Immature natural killer cell (primary cell): ENCODE results near the gene MAP2K6. TPM values are rescaled to one million over a fixed set of nuclear protein-coding genes. Genes with fewer than 3 reads are reported as not detected.

ENCODE experiments used
- DNase-seq, 3 donors: peaks; one replicate each; pipeline ENCODE4 v3.0.0; 2022; ENCODE audit warnings: mixed read lengths in 1 of 3
- H3K27ac Mint-ChIP-seq, 6 donors: one replicate each; pipeline ENCODE4 v1.8.0; 2020; ENCODE audit warnings: mixed read lengths in 6 of 6, mild to moderate bottlenecking in 5 of 6, inconsistent platforms in 4 of 6, moderate library complexity in 3 of 6
- H3K27me3 Mint-ChIP-seq, 3 donors: one replicate each; pipeline ENCODE4 v1.8.0; 2020 to 2021; ENCODE audit warnings: low read depth in 3 of 3, mild to moderate bottlenecking in 3 of 3, mixed read lengths in 3 of 3, moderate library complexity in 3 of 3, inconsistent platforms in 1 of 3
- H3K36me3 Mint-ChIP-seq, 3 donors: one replicate each; pipeline ENCODE4 v1.8.0; 2020; ENCODE audit warnings: mixed read lengths in 3 of 3, inconsistent platforms in 2 of 3, mild to moderate bottlenecking in 2 of 3
- H3K4me1 Mint-ChIP-seq, 2 donors: one replicate each; pipeline ENCODE4 v1.8.0; 2020; ENCODE audit warnings: inconsistent platforms in 2 of 2, mild to moderate bottlenecking in 2 of 2, mixed read lengths in 2 of 2, moderate library complexity in 1 of 2
- H3K4me3 Mint-ChIP-seq, 5 donors: one replicate each; pipeline ENCODE4 v1.8.0; 2020; ENCODE audit warnings: mild to moderate bottlenecking in 5 of 5, mixed read lengths in 5 of 5, inconsistent platforms in 3 of 5, moderate library complexity in 3 of 5
- H3K9me3 Mint-ChIP-seq, 6 donors: one replicate each; pipeline ENCODE4 v1.8.0; 2020; ENCODE audit warnings: mild to moderate bottlenecking in 6 of 6, mixed read lengths in 6 of 6, inconsistent platforms in 4 of 6, moderate library complexity in 3 of 6
- polyA plus RNA-seq, 3 donors: library from polyadenylated mRNA; unstranded; fragments of 300-500 nt; fragmentation: Illumina TruSeq; gene quantifications; one replicate each; pipeline ENCODE4 v1.2.3, GENCODE V29; 2021

Gene MAP2K6
- polyA plus RNA-seq, 3 donors from 2014 or later, result 11.6 to 14.5 (median 13.9) TPM

DNA sequence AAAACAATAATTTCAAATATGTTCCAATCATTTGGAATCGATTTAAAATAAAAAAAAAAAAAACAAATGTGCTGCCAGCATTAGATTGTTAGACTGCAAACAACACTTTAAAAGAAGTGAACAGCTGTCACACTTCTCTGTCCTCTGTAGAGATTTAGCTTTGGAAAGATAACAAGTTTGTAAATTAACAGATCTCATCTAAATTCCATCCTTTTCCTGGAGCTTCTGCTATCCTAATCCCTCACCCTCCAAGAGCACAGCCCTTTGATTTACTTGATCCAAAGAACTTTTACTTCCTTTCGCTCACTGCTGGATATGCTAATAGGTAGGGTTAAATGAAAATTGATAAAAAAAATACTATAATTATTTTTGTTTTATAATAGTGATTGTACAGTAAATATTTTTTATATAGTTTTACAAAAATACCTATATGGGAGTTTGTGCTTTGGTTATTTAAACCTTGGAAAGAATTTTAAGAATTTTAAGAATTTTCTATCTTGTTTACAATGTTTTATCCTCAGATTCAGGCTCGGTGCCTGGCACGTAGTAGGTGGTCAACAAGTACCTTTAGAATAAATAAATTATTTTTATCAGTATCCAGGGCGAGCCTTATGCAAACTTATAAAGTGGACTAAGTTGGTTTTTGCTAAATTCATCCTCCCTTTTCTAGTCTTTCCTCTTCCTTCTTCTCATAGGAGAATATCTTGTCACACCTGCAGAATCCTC, 21.6 kb downstream of the MAP2K6 start:
- peaks cover 2 to 10% of the 10 kb centered on the region in 2 donors for H3K4me1 Mint-ChIP-seq
- no peak for DNase-seq
- H3K27ac Mint-ChIP-seq, result no peak overlapping the region
- H3K4me3 Mint-ChIP-seq, result no peak overlapping the region
- peaks cover 0 to 11% (median 7%) of the 10 kb centered on the region in 6 donors for H3K9me3 Mint-ChIP-seq
- H3K27me3 Mint-ChIP-seq, result peaks cover 0 to 1% (median 0%) of the 10 kb centered on the region in 3 donors
- peaks cover 15 to 20% (median 19%) of the 10 kb centered on the region in 3 donors for H3K36me3 Mint-ChIP-seq

DNA sequence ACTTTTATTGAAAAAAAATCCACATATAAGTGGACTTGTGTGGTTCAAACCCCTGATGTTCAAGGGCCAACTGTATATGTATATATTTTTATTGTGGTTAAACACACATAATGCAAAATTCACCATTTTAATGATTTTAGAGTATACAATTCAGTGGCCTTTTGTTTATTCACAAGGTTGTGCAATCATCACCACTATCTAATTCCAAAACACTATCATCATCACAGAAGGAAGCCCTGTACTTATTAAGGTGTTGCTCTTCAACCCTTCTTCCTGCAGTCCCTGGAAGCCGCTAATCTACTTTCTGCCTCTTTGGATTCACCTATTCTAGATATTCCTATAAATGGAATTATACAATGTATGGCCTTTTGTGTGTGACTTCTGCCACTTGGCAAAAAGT, 23.0 kb downstream of the MAP2K6 start:
- Mint-ChIP-seq H3K4me3 (no peak overlapping the region), H3K9me3 (peaks cover 0 to 11% (median 7%) of the 10 kb centered on the region in 6 donors), H3K27me3 (peaks cover 0 to 1% (median 0%) of the 10 kb centered on the region in 3 donors), H3K27ac (no peak overlapping the region), H3K4me1 (peaks cover 2 to 10% of the 10 kb centered on the region in 2 donors), H3K36me3 (peaks cover 15 to 20% (median 19%) of the 10 kb centered on the region in 3 donors)
- DNase-seq, result no peak

DNA sequence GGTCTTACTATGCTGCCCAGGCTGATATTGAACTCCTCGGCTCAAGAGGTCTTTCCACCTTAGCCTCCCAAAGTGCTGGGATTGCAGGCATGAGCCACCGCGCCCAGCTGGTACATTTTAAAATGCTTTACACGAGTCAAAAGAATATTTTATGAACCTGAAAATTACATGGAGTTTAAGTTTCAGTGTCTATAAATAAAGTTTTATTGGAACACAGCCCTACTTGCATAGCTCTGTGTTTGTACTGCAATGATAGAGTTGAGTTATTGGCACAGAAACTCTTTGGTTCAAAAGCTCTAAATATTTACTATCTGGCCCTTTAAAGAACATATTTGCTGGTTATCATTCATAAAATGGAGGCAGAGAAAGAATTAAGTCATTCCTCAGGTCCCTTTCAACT, 24.3 kb downstream of the MAP2K6 start:
- Mint-ChIP-seq H3K4me1 (peaks cover 2 to 10% of the 10 kb centered on the region in 2 donors), H3K36me3 (peaks cover 15 to 20% (median 19%) of the 10 kb centered on the region in 3 donors), H3K4me3 (no peak overlapping the region), H3K9me3 (peaks cover 0 to 11% (median 7%) of the 10 kb centered on the region in 6 donors), H3K27me3 (peaks cover 0 to 1% (median 0%) of the 10 kb centered on the region in 3 donors), H3K27ac (no peak overlapping the region)
- no peak for DNase-seq

DNA sequence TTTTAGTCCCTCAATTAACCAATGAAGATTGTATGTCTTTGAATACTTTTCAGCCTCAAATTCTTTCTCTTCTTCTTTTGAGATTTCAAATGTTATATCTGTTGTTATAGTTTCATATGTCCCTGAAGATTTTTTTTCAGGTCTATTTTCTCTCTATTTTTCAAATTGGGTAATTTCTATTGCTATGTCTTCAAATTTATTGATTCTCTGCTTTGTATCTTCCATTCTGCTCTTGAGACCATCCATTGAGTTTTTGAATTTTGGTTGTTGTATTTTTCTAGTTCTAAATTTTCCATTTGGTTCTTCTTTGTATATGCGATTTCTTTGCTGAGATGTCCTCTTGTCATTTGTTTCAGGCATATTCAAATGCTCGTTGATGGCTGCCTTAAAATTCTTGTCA, 26.7 kb downstream of the MAP2K6 start:
- H3K27me3 Mint-ChIP-seq, result peaks cover 0 to 1% (median 0%) of the 10 kb centered on the region in 3 donors
- no peak for DNase-seq
- peaks cover 0 to 11% (median 7%) of the 10 kb centered on the region in 6 donors for H3K9me3 Mint-ChIP-seq
- H3K4me3 Mint-ChIP-seq, result no peak overlapping the region
- H3K4me1 Mint-ChIP-seq, result peaks cover 8 to 27% of the 10 kb centered on the region in 2 donors
- H3K36me3 Mint-ChIP-seq, result peaks cover 15 to 20% (median 19%) of the 10 kb centered on the region in 3 donors
- H3K27ac Mint-ChIP-seq, result no peak overlapping the region

DNA sequence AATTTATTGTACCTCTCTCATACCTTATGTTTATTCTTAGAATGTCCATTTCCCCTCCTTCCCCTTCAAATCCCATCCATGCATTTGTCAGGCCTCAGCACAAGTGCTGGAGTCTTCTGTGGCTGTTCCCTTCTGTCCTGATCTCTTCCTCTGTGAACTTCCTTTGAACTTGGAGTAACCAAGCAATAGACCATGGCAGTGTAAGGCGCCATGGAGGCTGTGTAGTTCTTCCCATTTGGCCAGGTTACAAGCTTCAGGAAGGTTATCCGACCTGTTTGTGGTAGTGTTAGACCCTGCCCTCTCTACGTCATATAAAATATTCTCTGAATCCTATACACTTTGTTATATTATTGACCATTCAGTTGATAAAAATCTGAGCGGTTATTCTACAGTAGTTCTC, 28.6 kb downstream of the MAP2K6 start:
- DNase-seq, result no peak
- no peak overlapping the region for H3K27ac Mint-ChIP-seq
- peaks cover 0 to 3% (median 0%) of the 10 kb centered on the region in 3 donors for H3K27me3 Mint-ChIP-seq
- H3K9me3 Mint-ChIP-seq, result peaks cover 0 to 11% (median 7%) of the 10 kb centered on the region in 6 donors
- peaks cover 8 to 27% of the 10 kb centered on the region in 2 donors for H3K4me1 Mint-ChIP-seq
- H3K36me3 Mint-ChIP-seq, result peaks cover 15 to 20% (median 15%) of the 10 kb centered on the region in 3 donors
- no peak overlapping the region for H3K4me3 Mint-ChIP-seq

DNA sequence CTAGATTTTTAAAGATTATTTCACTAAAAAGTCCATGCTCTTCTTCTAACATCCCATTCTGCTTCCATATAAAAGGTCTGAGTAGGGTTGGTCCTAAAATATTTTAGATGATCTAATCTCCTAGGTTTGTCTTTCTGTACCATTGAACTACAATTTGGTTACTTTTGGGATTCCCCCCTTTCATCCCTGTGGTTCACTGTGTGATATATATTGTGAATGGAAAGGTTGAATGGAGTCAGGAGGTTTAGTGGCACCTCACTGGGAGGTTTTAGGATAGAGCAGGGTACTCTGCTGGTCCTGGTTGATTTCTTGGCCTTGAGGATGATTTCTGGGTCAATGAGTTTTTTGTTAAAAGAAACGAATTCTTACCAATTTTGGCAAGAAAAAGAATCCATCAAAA, 29.5 kb downstream of the MAP2K6 start:
- Mint-ChIP-seq H3K36me3 (peaks cover 13 to 17% (median 13%) of the 10 kb centered on the region in 3 donors), H3K27me3 (peaks cover 0 to 3% (median 0%) of the 10 kb centered on the region in 3 donors), H3K9me3 (peaks cover 0 to 11% (median 7%) of the 10 kb centered on the region in 6 donors), H3K4me1 (peaks cover 8 to 31% of the 10 kb centered on the region in 2 donors), H3K27ac (no peak overlapping the region), H3K4me3 (no peak overlapping the region)
- DNase-seq, result no peak

DNA sequence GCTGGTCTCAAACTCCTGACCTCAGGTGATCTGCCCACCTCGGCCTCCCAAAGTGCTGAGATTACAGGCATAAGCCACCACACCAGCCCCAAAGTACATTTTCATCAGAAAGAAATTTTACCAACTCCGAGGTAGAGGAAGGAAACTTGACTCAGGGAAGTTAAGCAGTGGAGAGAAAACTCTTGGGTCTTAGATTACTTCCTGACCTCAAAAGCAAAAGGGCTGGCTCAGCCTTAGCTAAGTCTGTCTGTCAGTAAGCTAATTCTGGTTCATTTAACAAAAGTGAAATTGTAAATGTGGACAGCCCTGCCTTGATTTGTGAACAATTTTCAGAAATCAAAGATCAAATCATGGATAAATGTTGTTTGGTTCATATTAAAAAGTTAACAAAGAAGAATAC, 30.6 kb downstream of the MAP2K6 start:
- H3K4me1 Mint-ChIP-seq, result peaks cover 6 to 26% of the 10 kb centered on the region in 2 donors
- H3K27me3 Mint-ChIP-seq, result peaks cover 0 to 3% (median 0%) of the 10 kb centered on the region in 3 donors
- peak overlapping the region in 3 of 6 donors; percentile 23 to 70 (median 56) for H3K27ac Mint-ChIP-seq
- H3K9me3 Mint-ChIP-seq, result peaks cover 0 to 10% (median 6%) of the 10 kb centered on the region in 6 donors
- no peak overlapping the region for H3K4me3 Mint-ChIP-seq
- peaks cover 7 to 9% (median 7%) of the 10 kb centered on the region in 3 donors for H3K36me3 Mint-ChIP-seq
- DNase-seq, result no peak

DNA sequence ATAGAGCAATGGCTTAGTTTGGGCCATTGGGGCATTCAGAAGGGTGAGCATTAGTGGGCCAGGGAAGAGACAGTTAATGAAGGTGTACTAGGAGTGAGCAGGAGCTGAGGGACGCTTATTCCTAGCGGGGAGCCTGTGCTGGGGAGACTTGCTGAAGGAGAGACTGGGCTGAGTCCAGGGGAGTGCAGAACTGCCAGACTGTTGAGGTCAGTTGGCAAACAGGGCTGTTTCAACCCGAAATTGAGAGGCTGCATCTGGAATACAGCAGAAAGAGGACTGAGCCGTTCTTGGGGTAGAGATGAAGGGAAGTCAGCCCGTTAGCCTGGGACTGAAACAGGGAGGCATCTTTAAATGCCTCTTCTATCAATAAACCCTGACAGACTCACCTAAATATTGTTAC, 33.2 kb downstream of the MAP2K6 start:
- DNase-seq, result no peak
- no peak overlapping the region for H3K4me3 Mint-ChIP-seq
- H3K36me3 Mint-ChIP-seq, result no peaks in the 10 kb centered on the region
- H3K27ac Mint-ChIP-seq, result no peak overlapping the region
- H3K4me1 Mint-ChIP-seq, result peaks cover 13 to 41% of the 10 kb centered on the region in 2 donors
- peaks cover 0 to 2% (median 0%) of the 10 kb centered on the region in 3 donors for H3K27me3 Mint-ChIP-seq
- no peaks in the 10 kb centered on the region for H3K9me3 Mint-ChIP-seq

DNA sequence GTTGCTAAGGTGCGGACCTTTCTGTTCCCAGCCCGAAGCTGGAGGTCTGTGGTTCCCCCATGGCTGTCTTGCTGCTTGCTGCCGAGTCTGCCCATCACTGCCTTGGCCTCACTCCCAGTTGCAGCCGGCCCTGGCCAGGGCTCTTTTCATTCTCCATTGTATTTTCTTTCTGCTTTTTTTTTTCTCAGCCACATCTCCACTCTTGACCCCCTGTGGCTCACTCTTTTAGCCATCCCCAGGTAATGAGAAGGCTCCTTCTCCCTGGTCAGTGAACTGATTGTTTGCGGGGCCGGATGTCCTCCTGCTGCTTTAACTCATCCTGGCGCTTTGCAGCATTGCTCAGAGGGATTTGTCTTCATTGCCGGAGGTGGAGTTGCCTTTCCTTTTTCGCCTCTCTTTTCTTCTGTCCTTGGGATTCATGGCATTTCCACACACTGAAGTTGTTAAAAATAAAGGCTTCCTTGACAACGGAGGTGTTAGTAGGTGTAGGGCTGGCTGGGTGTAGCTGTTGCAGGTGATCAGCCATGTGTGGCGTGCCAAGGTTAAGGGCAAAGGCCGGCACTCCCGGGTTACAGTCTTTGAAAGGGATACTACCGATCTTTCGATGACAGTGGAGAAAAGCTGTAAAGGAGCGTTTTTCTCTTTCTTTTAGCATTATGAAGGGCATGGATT, 34.1 kb downstream of the MAP2K6 start:
- peaks cover 0 to 2% (median 0%) of the 10 kb centered on the region in 3 donors for H3K27me3 Mint-ChIP-seq
- no peak overlapping the region for H3K4me3 Mint-ChIP-seq
- no peaks in the 10 kb centered on the region for H3K9me3 Mint-ChIP-seq
- peak overlapping the region in 1 of 6 donors; percentile 41 for H3K27ac Mint-ChIP-seq
- H3K36me3 Mint-ChIP-seq, result no peaks in the 10 kb centered on the region
- peaks cover 13 to 41% of the 10 kb centered on the region in 2 donors for H3K4me1 Mint-ChIP-seq
- DNase-seq, result no peak

DNA sequence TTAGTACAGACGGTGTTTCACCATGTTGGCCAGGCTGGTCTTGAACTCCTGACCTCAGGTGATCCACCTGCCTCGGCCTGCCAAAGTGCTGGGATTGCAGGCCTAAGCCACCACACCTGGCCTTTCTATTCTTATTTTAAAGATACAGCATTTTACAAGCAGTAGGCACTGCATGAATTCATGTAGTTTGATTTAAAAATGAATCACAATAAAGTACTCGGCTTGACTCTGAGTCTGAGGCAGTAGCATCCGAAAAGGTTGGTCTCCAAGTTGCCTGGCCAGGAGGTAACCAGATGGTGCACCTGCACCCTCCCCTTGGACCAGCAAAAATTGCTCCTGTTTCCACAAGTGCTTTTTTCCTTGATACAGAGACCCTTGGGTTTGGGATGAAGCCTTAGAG, 35.6 kb downstream of the MAP2K6 start:
- no peaks in the 10 kb centered on the region for H3K36me3 Mint-ChIP-seq
- no peaks in the 10 kb centered on the region for H3K9me3 Mint-ChIP-seq
- peaks cover 0 to 2% (median 0%) of the 10 kb centered on the region in 3 donors for H3K27me3 Mint-ChIP-seq
- no peak for DNase-seq
- H3K27ac Mint-ChIP-seq, result no peak overlapping the region
- peaks cover 8 to 32% of the 10 kb centered on the region in 2 donors for H3K4me1 Mint-ChIP-seq
- no peak overlapping the region for H3K4me3 Mint-ChIP-seq

DNA sequence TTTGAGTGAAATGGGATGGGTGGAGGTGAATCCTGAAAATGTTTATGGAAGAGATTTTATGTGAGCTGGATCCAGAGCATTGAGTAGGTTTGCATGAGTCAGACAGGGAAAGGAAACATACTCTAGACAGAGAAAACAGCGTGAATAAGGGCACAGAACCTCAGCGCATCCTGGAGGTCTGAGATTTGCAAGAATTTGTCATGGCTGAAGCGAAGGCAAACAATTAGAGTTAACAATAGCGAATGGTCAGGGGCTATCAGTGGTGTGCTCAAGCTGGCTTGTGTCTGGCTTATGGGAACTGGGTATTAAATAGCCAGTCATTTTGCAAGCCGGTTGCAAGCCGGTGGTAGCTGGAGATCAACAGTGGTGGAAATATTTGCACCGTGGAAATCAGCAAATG, 36.4 kb downstream of the MAP2K6 start:
- no peak for DNase-seq
- Mint-ChIP-seq H3K4me3 (no peak overlapping the region), H3K27ac (no peak overlapping the region), H3K9me3 (no peaks in the 10 kb centered on the region), H3K4me1 (peaks cover 7 to 25% of the 10 kb centered on the region in 2 donors), H3K27me3 (peaks cover 0 to 2% (median 0%) of the 10 kb centered on the region in 3 donors), H3K36me3 (no peaks in the 10 kb centered on the region)

DNA sequence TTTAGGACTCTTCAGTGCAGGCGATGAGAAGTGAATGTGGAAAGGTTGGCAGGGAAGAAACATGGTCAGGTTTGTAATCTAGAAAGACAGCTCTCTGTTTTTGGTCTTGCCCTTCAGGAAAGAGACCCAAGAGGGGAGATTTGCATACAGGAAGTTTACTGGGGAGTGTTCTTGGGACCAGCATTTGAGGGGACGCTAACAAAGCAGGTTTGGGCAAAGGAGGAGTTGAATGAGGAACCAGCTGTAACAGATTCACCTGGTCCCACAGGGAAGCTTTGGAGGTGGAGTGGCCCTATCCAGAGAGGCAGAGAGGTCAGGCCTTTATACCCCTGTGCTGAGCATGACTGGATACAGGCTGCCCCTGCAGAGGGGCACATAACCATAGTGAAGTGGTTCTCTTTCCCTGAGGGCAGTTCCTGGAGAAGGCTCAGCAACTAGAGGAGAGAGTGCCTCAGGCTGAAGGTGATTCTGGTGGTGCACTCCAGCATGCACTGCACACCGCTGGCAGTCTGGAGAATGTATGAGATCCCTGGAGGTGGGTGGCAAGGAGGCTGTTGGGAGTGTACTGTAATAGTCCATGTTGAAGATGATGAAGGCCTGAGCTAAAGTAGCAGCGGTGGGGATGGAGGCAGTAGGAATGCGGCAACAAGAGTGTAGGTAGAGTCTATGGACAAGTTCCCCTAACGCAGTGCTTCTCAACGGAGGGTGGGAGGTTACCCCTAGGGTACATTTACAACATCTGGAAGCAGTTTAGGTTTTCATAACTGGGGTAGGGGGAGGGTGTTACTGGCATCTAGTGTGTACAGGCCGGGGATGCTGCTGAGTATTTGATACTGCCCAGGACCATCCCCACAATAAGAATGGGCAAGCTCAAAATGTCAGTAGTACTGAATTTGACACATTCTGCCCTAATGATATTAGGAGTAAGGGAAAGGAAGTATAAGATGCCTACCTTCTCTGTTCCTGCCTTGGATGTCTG, 37.2 kb downstream of the MAP2K6 start:
- Mint-ChIP-seq H3K27me3 (peaks cover 0 to 2% (median 0%) of the 10 kb centered on the region in 3 donors), H3K27ac (peak overlapping the region in 2 of 6 donors; percentile 3 to 15), H3K4me3 (no peak overlapping the region), H3K9me3 (no peaks in the 10 kb centered on the region), H3K36me3 (peaks cover 0 to 5% (median 2%) of the 10 kb centered on the region in 3 donors), H3K4me1 (peaks cover 7 to 26% of the 10 kb centered on the region in 2 donors)
- DNase-seq, result no peak

DNA sequence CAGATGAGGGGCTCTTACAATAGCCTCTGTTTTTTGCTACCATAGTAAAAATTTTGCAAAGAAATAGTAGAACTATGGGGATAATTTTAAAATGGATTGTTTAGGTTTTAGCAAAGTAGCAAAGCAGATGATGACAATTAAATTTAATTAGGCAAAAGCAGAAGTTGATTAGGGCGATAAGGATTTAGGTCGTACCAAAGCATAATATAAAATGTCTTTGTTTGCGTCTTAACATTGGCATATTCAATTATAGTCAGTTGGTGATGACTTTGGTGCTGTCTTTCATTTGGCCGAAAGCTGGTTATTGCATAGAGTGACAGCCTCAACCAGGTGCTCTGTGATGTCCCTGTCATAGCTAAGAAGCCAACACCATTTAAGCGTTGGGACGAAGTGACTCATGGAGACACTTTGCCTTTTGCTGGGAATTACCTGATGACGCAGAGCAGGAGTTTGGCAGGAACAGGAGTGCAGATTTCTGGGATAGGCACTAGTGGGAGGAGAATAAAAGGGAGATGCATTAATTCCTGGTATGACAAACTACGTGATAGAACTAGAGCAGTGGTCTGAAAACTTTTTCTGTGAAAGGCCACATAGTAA, 38.3 kb downstream of the MAP2K6 start:
- H3K4me1 Mint-ChIP-seq, result peaks cover 9 to 31% of the 10 kb centered on the region in 2 donors
- H3K27me3 Mint-ChIP-seq, result peaks cover 0 to under 1% (median 0%) of the 10 kb centered on the region in 3 donors
- no peak for DNase-seq
- H3K27ac Mint-ChIP-seq, result no peak overlapping the region
- peaks cover 0 to 8% (median 4%) of the 10 kb centered on the region in 3 donors for H3K36me3 Mint-ChIP-seq
- H3K4me3 Mint-ChIP-seq, result no peak overlapping the region
- H3K9me3 Mint-ChIP-seq, result no peaks in the 10 kb centered on the region
